Thyroid gland (tissue), 4 donors: ENCODE measurements around the gene FREM3.

ENCODE experiments used
- CTCF ChIP-seq, 6 experiments: fragments of 200-600 bp in 3 of 6; fragments of 450-650 bp in 3 of 6; sonication (generic) in 3 of 6; IDR thresholded peaks; one replicate each; pipeline ENCODE4 v1.5.1; 2016 to 2019; ENCODE audit warnings: antibody characterized with exemption in 6 of 6, mild to moderate bottlenecking in 2 of 6, inconsistent platforms in 1 of 6, moderate library complexity in 1 of 6
- POLR2A ChIP-seq, 2 donors: fragments of 450-650 bp; IDR thresholded peaks; one replicate each; pipeline ENCODE4 v1.6.1; 2017; ENCODE audit warnings: antibody characterized with exemption in 2 of 2, mild to moderate bottlenecking in 2 of 2, moderate library complexity in 1 of 2

GRCh38 chr4:143598816-143599215 is 101.7 kb downstream of the FREM3 start:
- TF ChIP-seq CTCF (IDR thresholded peaks at IDR 0.05) (no peak), POLR2A (IDR thresholded peaks at IDR 0.05) (no peak)
